HG02588 (cell line): ENCODE data around the gene ARMCX4.
"Not testable (repeated sequence)": the region's sequence is repeated elsewhere in the genome, so short reads cannot be mapped to it uniquely, and the experiment has no call there.

Experiments used
- ATAC-seq: cut with Tn5 transposase; IDR thresholded peaks from one replicate; pipeline ENCODE4 v1.9.1; 2021; ENCODE audit warnings: mild to moderate bottlenecking, moderate library complexity; ENCODE audit not compliant: unreplicated experiment

The ARMCX4 gene

DNA sequence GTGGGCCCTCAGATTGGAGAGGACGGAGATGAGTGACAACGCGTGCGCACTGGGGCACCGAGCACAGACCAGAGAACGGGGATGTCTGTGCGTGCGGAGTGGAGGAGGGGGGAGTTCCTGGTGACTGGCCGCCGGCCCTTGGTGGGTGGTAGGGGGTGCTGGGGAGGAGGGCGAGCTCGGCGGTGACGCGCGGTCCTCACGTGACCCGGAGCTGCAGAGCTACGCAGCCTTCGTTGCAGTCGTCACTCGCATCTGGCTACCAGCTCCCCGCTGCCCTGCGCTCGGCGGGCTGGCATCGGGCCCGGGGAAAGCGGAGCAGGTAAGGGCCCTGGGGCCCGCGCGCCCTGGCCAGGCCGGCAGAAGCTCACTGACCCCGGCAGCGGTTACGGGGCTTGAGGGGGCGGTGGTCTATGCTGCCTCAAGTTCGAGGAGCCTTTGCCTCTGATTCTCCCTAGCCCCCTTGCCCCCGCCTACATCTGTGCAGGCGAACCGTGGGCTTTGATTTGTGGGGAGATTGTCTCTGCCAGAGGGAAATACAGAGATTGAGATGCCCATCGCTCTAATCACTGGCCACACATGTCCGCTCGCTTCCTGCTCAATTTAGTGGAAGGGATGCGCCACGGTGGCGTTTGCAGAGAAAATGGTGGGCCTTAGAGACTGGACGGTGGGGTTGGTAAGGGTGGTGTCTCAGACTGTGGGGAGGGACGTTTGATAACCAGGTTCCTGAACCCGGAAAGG lies at the start of gene ARMCX4:
ARMCX4 (plus strand) TSS at position 245 of the 738 bp plus-strand sequence. CDS start 3,134 bp downstream, outside the sequence.
- no peak for ATAC-seq

DNA sequence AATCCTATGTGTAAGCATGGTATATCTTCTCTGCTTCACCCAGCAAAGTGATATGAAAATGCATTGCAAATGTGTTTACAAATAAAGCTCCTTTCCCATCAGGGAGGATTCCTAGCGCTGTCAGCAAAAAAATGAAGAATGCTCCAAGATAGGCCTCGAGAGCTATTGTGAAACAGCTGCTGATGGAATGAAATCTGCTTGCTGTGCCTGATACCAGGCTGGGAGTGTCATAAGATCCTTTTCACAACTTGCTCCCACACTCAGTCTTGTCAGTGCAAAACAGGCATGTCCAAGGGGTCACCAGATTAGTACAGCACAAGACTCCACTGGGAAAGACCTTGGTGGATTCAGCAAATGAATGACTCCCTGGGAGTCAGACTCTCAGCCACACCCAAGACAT lies 43.2 kb upstream of the ARMCX4 start:
- no peak for ATAC-seq

DNA sequence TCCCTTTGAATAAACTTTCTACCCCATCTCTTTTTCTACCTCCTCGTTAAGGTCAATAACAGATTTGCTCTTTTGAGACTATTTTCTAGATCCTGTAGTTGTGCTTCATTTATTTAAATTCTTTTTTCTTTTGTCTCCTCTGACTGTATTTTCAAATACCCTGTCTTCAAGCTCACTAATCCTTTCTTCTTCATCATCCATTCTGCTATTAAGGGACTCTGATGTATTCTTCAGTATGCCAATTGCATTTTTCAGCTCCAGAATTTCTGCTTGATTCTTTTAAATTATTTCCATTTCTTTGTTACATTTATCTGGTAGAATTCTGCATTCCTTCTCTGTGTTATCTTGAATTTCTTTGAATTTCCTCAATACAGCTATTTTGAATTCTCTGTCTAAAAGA lies 36.0 kb upstream of the ARMCX4 start:
- ATAC-seq = no peak

DNA sequence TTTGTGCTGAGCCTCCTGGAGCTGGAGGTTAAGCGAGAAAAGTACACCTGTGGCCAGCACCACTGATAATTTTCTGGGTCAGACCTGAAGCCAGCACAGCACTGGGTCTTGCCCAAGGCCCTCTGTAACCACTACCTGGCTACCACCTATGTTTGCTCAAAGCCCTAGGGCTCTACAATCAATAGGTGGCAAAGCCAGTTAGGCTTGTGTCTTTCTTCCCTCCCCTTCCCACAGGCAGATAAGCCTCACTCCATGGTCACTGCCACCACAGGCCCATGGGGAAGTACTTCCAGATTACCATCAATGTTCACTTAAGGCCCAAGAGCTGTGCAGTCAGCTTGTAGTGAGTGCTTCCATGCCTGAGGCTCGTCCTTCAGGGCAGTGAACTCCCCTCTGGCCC lies 35.2 kb upstream of the ARMCX4 start:
- no peak for ATAC-seq

DNA sequence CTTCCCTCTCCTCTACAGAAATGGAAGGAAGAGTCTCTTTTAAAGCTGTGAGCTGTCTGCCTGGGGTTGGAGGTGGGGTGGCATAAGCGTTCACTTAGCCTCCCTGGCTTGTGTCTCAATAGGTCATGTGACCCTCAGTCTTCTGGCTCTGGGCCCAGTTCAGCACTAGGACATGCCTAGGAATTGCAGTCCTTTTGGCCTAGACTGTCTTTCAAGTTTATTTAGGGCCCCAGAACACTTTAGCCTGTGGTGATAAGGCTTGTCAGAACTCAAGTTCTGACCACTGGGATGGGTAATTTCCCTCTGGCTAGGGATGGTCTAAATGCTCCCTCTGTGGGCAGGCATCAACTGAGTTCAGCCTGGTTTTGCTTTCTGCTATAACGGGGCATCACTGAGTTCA lies 34.3 kb upstream of the ARMCX4 start:
- no peak for ATAC-seq

DNA sequence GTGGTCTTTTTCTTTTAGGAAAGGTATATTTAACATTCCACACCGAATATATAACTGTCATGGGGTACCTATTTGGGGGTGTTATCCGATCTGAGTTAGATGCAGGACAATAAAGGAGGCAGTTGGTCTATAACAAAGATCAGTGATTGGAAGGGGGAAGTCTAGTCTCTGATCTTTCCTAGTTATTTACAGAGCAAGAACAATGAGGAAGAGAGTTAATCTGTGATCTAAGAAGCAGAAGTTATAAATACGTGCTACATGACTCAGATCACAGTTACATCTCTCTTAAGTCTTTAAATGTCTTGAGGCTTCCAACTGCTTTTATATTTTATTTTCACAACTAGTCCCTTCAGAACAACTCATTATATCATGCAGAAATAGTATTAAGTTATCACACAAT lies 33.2 kb upstream of the ARMCX4 start:
- ATAC-seq = no peak

DNA sequence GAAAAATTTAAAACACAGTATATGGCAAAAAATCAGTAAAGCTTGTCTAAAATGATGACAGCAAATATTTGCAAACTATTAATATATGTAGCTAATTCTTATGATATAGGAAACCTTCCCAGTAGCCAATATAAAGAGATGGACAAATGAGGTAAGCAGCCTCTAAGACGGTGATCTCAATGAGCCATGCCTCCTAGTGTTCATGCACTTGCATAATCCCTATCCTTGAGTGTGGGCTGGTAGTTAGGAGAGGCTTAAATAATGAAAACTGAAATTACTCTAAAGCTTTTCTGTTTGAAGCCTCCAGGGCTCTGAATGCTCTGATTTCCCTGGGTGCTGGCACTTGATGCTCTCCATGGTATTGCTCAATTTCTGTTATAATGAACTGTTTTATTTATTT lies 24.6 kb upstream of the ARMCX4 start:
- no peak for ATAC-seq

DNA sequence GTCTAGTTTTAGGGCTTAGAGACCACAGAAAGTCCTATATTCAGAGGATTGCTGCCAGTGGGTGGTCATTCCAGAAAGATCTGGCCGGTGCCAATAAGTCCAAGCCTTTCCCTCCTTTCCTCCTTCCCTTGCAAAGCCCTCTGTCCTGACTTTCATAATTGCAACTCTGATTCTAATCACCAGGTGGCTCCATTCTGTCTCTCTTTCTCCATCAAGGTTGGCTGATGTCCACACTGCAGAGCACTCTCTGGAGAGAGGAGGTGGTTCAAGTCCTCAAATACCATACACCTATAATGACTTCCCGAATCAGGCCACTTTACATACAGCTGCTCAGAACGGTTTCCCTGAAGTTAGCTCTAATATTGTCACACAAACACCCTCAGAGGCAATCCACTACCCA lies 22.4 kb upstream of the ARMCX4 start:
- ATAC-seq = no peak

DNA sequence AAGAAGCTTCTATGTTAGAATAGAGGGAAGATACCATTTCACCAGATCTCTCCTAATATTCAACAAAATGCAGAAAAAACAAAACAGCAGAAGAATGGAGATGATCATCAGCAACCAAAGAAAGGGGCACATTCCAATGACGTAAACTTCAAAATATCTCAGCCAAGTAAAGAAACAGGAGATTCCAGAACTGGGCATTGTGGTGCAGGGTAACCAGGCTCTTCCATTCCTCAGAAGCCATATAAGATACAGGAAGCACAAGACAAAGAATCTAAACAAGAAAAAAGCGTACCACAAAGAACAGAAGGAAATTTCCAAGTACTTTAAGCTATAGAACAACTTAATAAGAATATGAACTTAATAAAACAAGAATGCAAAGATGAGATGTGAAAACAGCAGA lies 6.9 kb upstream of the ARMCX4 start:
- no peak for ATAC-seq

DNA sequence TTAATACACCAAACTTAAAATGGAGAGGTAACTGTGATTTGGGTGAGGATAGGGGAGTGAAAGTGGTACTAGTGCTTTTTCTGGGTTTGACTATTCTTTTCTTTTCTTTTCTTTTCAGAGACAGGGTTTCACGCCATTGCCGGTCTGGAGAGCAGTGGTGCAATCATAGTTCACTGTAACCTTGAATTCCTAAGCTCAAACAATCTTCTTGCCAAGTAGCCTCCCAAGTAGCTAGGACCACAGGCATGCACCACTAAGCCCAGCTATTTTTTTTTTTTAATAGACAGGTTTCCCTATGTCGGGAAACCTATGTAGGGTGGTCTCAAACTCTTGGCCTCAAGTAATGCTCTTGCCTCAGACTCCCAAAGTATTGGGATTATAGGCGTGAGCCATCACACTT lies 3.0 kb upstream of the ARMCX4 start:
- ATAC-seq = no peak

DNA sequence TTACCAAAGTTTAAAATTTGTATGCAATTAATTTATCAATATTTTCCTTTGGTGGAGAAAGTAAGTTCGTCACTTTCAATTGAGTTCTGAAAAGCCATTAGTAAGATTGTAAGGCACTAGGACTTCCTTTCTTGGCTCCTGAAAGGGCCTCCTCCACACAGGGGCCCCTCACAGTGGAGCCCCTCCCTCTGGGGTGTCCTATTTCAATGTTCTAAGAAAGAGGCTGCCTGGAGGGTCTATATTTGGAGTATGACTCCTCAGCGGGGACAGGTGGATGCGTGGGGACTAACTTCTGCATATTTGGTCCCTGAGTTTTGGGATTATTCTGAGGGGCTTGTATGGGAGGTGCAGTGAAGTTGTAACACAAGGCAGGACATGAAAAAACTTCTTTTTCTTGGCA lies 1.6 kb upstream of the ARMCX4 start:
- ATAC-seq = no peak

DNA sequence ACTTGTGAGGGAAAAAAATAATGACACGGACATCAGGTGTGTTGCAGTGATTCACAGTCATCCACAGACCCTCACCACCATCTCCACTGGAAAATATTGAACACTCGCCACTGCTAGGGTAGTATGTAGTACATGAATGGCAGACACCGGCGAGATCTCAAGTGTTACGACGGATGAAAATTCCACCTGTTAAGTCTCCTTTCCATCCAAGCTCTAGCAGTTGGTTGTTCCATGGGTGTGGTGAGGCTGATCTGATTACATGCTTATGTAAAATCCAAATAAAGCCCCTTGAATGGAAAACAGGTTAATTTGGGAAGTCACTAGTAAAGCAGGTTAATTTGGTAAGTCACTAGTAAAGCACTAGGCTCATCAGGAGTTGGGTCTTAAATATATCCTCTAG lies 1.1 kb upstream of the ARMCX4 start:
- no peak for ATAC-seq

DNA sequence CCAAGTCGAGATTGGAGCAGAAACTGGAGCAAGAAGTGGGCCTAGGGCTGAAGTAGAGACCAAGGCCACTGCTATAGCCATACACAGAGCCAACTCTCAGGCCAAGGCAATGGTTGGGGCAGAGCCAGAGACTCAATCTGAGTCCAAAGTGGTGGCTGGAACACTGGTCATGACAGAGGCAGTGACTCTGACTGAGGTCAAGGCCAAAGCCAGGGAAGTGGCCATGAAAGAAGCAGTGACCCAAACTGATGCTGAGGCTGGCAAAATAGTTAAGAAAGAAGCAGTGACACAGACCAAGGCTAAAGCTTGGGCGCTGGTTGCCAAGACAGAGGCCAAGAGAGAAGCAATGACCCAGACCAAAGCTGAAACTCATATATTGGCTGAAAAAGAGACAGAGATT lies 3.5 kb downstream of the ARMCX4 start:
- ATAC-seq = no peak

DNA sequence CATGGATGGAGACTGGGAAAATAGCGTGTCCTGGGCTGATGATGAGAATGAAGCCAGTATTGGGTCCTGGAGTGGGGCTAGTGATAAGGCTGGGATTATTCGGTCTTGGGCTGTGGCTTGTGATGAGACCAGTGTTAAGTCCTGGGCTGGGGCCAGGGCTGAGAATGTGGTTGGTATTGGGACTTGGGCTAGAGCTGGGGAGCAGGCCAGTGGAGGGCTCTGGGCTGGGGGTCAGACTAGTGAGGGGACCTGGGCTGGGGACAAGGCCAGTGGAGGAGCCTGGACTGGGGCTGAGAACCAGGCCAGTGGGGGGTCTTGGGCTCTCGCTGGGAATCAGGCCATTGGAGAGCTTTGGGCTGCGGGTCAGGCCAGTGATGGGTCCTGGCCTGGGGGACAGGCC lies 6.7 kb downstream of the ARMCX4 start:
- ATAC-seq = no peak

DNA sequence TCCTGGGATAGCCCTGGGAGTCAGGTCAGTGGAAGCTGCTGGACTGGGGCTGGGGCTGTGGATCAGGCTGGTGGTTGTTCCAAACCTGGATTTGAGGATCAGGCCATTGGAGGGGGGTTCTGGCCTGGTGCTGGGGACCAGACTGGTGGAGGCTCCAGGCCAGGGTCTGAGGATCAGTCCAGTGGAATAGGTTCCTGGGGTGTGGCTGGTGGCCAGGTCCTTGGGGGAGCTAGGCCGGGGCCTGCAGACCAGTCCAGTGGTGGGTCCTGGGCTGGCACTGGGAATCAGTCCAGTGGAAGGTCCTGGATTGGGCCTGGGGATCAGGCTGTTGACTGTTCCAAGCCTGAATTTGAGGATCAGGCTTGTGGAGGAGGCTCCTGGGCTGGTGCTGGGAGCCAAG lies 8.0 kb downstream of the ARMCX4 start:
- no peak for ATAC-seq

DNA sequence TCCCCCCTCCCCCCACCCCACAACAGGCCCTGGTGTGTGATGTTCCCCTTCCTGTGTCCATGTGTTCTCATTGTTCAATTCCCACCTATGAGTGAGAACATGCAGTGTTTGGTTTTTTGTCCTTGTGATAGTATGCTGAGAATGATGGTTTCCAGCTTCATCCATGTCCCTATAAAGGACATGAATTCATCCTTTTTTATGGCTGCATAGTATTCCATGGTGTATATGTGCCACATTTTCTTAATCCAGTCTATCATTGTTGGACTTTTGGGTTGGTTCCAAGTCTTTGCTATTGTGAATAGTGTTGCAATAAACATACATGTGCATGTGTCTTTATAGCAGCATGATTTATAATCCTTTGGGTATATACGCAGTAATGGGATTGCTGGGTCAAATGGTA lies 17.7 kb downstream of the ARMCX4 start:
- not testable (repeated sequence) for ATAC-seq

DNA sequence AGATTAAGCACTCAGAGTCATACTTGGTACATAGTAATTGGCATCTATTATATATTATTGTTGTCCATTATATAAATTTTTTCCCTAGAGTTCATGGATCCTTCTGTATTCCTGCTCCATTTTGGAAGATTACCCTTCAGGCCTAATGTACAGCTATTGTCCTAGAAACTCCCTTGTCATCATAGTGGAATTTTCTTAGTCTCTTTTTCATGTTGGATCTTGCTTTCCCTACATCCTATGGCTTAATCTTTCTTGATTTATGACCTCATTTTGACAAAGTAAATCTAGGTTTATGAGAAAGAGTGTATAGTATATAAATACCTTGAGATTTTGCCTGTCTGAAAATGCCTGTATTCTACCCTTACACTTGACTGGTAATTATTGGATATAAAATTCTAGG lies 22.1 kb downstream of the ARMCX4 start:
- no peak for ATAC-seq

DNA sequence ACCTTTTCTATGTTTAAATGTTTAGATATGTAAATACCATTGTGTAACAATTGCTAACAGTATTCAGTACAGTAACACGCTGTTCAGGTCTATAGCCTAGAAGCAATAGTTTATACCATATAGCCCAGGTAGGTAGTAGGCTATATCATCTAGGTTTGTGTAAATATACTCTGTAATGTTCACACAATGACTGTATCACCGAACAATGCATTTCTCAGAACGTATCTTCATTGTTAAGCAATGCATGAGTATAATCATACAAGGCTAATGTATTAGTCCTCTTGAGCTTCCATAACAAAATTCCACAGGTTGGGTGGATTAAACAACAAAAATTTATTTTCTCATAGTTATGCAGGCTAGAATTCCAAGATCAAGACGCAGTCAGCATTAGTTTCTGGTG lies 22.7 kb downstream of the ARMCX4 start:
- ATAC-seq = no peak

DNA sequence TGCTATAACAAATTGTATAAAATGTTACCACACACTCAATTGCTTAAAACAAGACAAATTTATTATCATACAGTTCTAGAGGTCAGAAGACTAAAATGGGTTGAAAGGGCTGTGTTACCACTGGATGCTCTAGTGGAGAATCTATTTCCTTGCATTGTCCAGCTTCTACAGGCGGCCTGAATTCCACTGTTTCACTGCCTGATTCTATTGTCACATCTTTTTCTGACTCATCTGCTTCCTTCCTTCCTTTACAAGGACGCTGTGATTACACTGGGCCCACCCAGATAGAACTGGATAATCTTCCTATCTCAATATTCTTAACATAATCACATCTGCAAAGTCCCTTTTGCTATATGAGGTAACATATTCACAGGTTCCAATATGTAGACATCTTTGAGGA lies 45.7 kb downstream of the ARMCX4 start:
- ATAC-seq = no peak
